Stimulated activated naive CD8-positive, alpha-beta T cell treated with anti-CD3 and anti-CD28 coated beads, Interleukin-15, amount 100 ng/mL, for 72 hours (primary cell): Measurements from ENCODE around the gene ALDH16A1.
A peak's percentile ranks its signal among the peaks of the same experiment; 100 is the strongest.

Experiments used
- ATAC-seq: fragments of 150-1000 bp; cut with Tn5 transposase; 2 replicates; pipeline ENCODE4 v1.10.0; 2021; ENCODE audit warnings: mild to moderate bottlenecking, moderate library complexity
- DNase-seq, 2 donors: peaks; one replicate each; pipeline ENCODE4 v3.0.0; 2021 to 2022
- H3K27ac Mint-ChIP-seq, 2 donors: one replicate each; pipeline ENCODE4 v1.8.0; 2022; ENCODE audit warnings: mild to moderate bottlenecking in 2 of 2, mixed read lengths in 2 of 2, moderate library complexity in 2 of 2
- H3K27me3 Mint-ChIP-seq: one replicate; pipeline ENCODE4 v1.8.0; 2022; ENCODE audit warnings: mixed read lengths
- H3K4me1 Mint-ChIP-seq: one replicate; pipeline ENCODE4 v1.8.0; 2022; ENCODE audit warnings: mild to moderate bottlenecking, mixed read lengths
- H3K4me3 Mint-ChIP-seq, 2 donors: one replicate each; pipeline ENCODE4 v1.8.0; 2022; ENCODE audit warnings: mild to moderate bottlenecking in 2 of 2, mixed read lengths in 2 of 2, moderate library complexity in 1 of 2
- H3K9me3 Mint-ChIP-seq, 2 donors: one replicate each; pipeline ENCODE4 v1.8.0; 2022; ENCODE audit warnings: mixed read lengths in 2 of 2

The ALDH16A1 gene

GRCh38 chr19:49453013-49453756 lies at the start of gene ALDH16A1:
TSS of gene ALDH16A1 (plus strand) at chr19:49453225. CDS start at chr19:49453332, 107 bp downstream.
- H3K4me3 Mint-ChIP-seq: peak within 1 kb of the TSS; percentile 95 to 98
- no peaks in the 10 kb centered on the region for H3K27me3 Mint-ChIP-seq
- DNase-seq (peak; percentile 99), ATAC-seq (peak; percentile 93)
- H3K9me3 Mint-ChIP-seq: no peaks in the 10 kb centered on the region
- H3K27ac Mint-ChIP-seq: peak within 1 kb of the TSS; percentile 100
- peaks cover 69% of the 10 kb centered on the region for H3K4me1 Mint-ChIP-seq

- ATAC-seq: no peak
- Mint-ChIP-seq H3K9me3 (no peaks in the 10 kb centered on the region), H3K4me1 (peaks cover 35% of the 10 kb centered on the region), H3K4me3 (no peak overlapping the region), H3K27ac (peak overlapping the region in 1 of 2 donors; percentile 55), H3K27me3 (no peaks in the 10 kb centered on the region)
- DNase-seq: no peak
These were observed 49.4 kb upstream of the ALDH16A1 start for GRCh38 chr19:49403404-49404187.

- Mint-ChIP-seq H3K4me1 (peaks cover 53% of the 10 kb centered on the region), H3K27me3 (no peaks in the 10 kb centered on the region), H3K4me3 (no peak overlapping the region), H3K27ac (no peak overlapping the region), H3K9me3 (no peaks in the 10 kb centered on the region)
- DNase-seq: no peak
- no peak for ATAC-seq
These were observed 45.9 kb upstream of the ALDH16A1 start for GRCh38 chr19:49407079-49407478.

- no peak overlapping the region for H3K27ac Mint-ChIP-seq
- peaks cover 55% of the 10 kb centered on the region for H3K4me1 Mint-ChIP-seq
- no peaks in the 10 kb centered on the region for H3K9me3 Mint-ChIP-seq
- ATAC-seq: no peak
- no peak for DNase-seq
- no peaks in the 10 kb centered on the region for H3K27me3 Mint-ChIP-seq
- no peak overlapping the region for H3K4me3 Mint-ChIP-seq
These were observed 45.5 kb upstream of the ALDH16A1 start for GRCh38 chr19:49407482-49408015.

- Mint-ChIP-seq H3K27me3 (no peaks in the 10 kb centered on the region), H3K4me1 (peaks cover 49% of the 10 kb centered on the region), H3K27ac (peak overlapping the region; percentile 90 to 92), H3K4me3 (peak overlapping the region; percentile 58), H3K9me3 (no peaks in the 10 kb centered on the region)
- ATAC-seq (no peak), DNase-seq (no peak)
These were observed 44.1 kb upstream of the ALDH16A1 start for GRCh38 chr19:49408816-49409440.

GRCh38 chr19:49409441-49410029 lies 43.5 kb upstream of the ALDH16A1 start:
- Mint-ChIP-seq H3K4me3 (peak overlapping the region; percentile 58), H3K27ac (peak overlapping the region; percentile 62 to 92), H3K27me3 (no peaks in the 10 kb centered on the region), H3K9me3 (no peaks in the 10 kb centered on the region), H3K4me1 (peaks cover 46% of the 10 kb centered on the region)
- ATAC-seq (peak; percentile 75), DNase-seq (no peak)

- Mint-ChIP-seq H3K4me1 (peaks cover 46% of the 10 kb centered on the region), H3K27me3 (peaks cover 3% of the 10 kb centered on the region), H3K27ac (peak overlapping the region in 1 of 2 donors; percentile 16), H3K4me3 (no peak overlapping the region), H3K9me3 (no peaks in the 10 kb centered on the region)
- no peak for DNase-seq
- ATAC-seq: no peak
These were observed 41.2 kb upstream of the ALDH16A1 start for GRCh38 chr19:49411681-49412326.

- no peak for DNase-seq
- Mint-ChIP-seq H3K27me3 (peaks cover 18% of the 10 kb centered on the region), H3K4me1 (peaks cover 36% of the 10 kb centered on the region), H3K4me3 (no peak overlapping the region), H3K9me3 (no peaks in the 10 kb centered on the region), H3K27ac (no peak overlapping the region)
- ATAC-seq: no peak
These were observed 39.7 kb upstream of the ALDH16A1 start for GRCh38 chr19:49413348-49413747.

GRCh38 chr19:49414256-49414655 lies 38.8 kb upstream of the ALDH16A1 start:
- no peaks in the 10 kb centered on the region for H3K9me3 Mint-ChIP-seq
- H3K27me3 Mint-ChIP-seq: peaks cover 27% of the 10 kb centered on the region
- DNase-seq (no peak), ATAC-seq (no peak)
- peaks cover 27% of the 10 kb centered on the region for H3K4me1 Mint-ChIP-seq
- H3K27ac Mint-ChIP-seq: no peak overlapping the region
- H3K4me3 Mint-ChIP-seq: no peak overlapping the region

GRCh38 chr19:49415102-49415809 lies 37.8 kb upstream of the ALDH16A1 start:
- H3K9me3 Mint-ChIP-seq: no peaks in the 10 kb centered on the region
- H3K4me1 Mint-ChIP-seq: peaks cover 17% of the 10 kb centered on the region

GRCh38 chr19:49415810-49416200 lies 37.2 kb upstream of the ALDH16A1 start:
- no peak overlapping the region for H3K4me3 Mint-ChIP-seq
- peaks cover 43% of the 10 kb centered on the region for H3K27me3 Mint-ChIP-seq
- DNase-seq (no peak), ATAC-seq (no peak)
- H3K4me1 Mint-ChIP-seq: peaks cover 18% of the 10 kb centered on the region
- no peaks in the 10 kb centered on the region for H3K9me3 Mint-ChIP-seq
- H3K27ac Mint-ChIP-seq: no peak overlapping the region

More at GRCh38 chr19:49415102-49415809, 37.8 kb upstream of the ALDH16A1 start:
- H3K27ac Mint-ChIP-seq: peak overlapping the region in 1 of 2 donors; percentile 75
- H3K4me3 Mint-ChIP-seq: no peak overlapping the region
- H3K27me3 Mint-ChIP-seq: peaks cover 37% of the 10 kb centered on the region
- DNase-seq: no peak
- no peak for ATAC-seq

- Mint-ChIP-seq H3K4me3 (no peak overlapping the region), H3K9me3 (no peaks in the 10 kb centered on the region), H3K4me1 (peaks cover 18% of the 10 kb centered on the region), H3K27ac (no peak overlapping the region), H3K27me3 (peaks cover 55% of the 10 kb centered on the region)
- ATAC-seq: no peak
- DNase-seq: no peak
These were observed 35.9 kb upstream of the ALDH16A1 start for GRCh38 chr19:49417088-49417487.

- ATAC-seq: no peak
- Mint-ChIP-seq H3K4me3 (no peak overlapping the region), H3K4me1 (peaks cover 29% of the 10 kb centered on the region), H3K27me3 (peaks cover 70% of the 10 kb centered on the region), H3K9me3 (no peaks in the 10 kb centered on the region), H3K27ac (no peak overlapping the region)
- DNase-seq: no peak
These were observed 34.5 kb upstream of the ALDH16A1 start for GRCh38 chr19:49418511-49418910.

- ATAC-seq: no peak
- H3K4me3 Mint-ChIP-seq: no peak overlapping the region
- peaks cover 76% of the 10 kb centered on the region for H3K27me3 Mint-ChIP-seq
- no peak overlapping the region for H3K27ac Mint-ChIP-seq
- DNase-seq: no peak
- H3K4me1 Mint-ChIP-seq: peaks cover 36% of the 10 kb centered on the region
- no peaks in the 10 kb centered on the region for H3K9me3 Mint-ChIP-seq
These were observed 33.9 kb upstream of the ALDH16A1 start for GRCh38 chr19:49419173-49419572.
